ENCODE measurements around the gene GRIA3.

The GRIA3 gene

DNA sequence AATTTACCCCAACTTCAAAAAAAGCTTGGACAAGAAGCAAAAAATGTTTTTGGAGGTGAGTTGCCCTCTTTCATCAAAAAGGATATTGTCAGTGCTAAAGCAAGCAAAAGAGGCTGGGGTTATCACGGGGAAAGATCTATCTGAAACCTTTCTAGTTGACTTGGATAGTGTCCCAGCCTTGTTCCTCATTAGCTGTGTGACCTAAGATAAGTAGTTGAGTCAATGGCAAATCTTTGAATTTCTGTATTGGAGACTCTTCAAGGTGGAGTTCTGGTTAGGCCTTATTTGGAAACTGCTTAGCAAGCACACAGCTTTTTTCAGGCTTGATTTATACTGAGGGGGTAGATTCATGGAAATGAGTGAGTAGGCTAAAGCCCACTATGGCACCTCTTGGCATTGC lies 271.6 kb downstream of the GRIA3 start:
- TF ChIP-seq GATA2 (IDR thresholded peaks at IDR 0.05; ENCODE audit: low read depth, low read length) (no peak), GATA3 (IDR thresholded peaks at IDR 0.05; ENCODE audit: low read depth, low read length) (no peak)

- TF ChIP-seq GATA2 (IDR thresholded peaks at IDR 0.05; ENCODE audit: low read depth, low read length), result no peak
- no peak for TF ChIP-seq GATA3 (IDR thresholded peaks at IDR 0.05; ENCODE audit: low read depth, low read length)
Observed at GRCh38 chrX:123464709-123465108, 280.6 kb downstream of the GRIA3 start.

- TF ChIP-seq GATA2 (IDR thresholded peaks at IDR 0.05; ENCODE audit: low read depth, low read length) (no peak), GATA3 (IDR thresholded peaks at IDR 0.05; ENCODE audit: low read depth, low read length) (no peak)
Observed at GRCh38 chrX:123468481-123468880, 284.4 kb downstream of the GRIA3 start.

DNA sequence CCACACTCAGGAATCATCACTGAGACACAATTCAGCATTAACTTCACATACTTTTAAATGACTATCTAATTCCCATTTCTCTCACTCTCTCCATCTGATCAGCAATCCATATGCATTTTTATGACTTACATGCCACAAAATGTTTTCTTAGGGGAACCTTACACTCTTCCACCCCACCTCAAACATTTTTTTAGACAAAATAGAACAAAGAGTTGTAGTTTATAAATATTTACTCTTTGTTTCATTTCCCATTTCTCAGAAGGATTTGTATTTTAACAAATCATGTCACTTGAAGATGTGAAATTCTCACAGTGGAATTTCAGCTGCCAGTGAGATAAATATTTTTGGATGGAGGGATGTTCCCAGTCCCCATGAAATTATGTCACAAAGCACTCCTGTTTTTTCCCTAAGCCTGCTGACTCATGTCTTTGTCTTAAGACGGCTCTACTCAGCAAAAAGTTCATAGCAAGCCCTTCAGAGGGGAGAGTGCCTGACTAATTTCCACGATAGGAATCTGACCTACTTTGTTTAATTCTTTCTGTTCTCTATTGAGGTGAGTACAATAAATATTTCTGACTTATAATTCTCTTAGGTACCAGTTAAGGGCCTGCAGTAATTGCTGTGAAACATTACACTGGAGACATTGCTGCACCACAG lies 291.1 kb downstream of the GRIA3 start:
- no peak for TF ChIP-seq GATA3 (IDR thresholded peaks at IDR 0.05; ENCODE audit: low read depth, low read length)
- no peak for TF ChIP-seq GATA2 (IDR thresholded peaks at IDR 0.05; ENCODE audit: low read depth, low read length)

GRCh38 chrX:123476611-123477219 lies 292.6 kb downstream of the GRIA3 start:
- TF ChIP-seq GATA3 (IDR thresholded peaks at IDR 0.05; ENCODE audit: low read depth, low read length), result no peak
- no peak for TF ChIP-seq GATA2 (IDR thresholded peaks at IDR 0.05; ENCODE audit: low read depth, low read length)

DNA sequence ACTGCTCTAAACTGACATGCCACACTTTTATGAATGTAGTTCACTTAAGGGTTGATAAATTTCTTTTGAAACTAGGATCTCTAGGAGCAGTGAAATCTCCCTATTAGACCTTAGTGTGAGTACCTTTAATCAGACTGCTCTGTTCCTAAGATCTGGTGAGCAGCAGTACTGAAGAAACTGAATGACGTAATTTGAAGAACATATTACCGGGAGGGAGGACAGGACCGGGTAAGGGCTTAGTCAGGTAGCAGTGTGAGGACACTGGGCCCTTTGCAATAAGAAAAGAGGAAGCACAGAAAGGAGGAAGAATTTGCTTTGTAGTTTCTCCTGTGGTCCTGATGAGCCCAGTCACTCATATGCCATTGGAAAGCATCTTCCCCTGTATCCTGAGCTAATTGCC lies 293.6 kb downstream of the GRIA3 start:
- TF ChIP-seq GATA2 (IDR thresholded peaks at IDR 0.05; ENCODE audit: low read depth, low read length) (no peak), GATA3 (IDR thresholded peaks at IDR 0.05; ENCODE audit: low read depth, low read length) (no peak)

- no peak for TF ChIP-seq GATA2 (IDR thresholded peaks at IDR 0.05; ENCODE audit: low read depth, low read length)
- TF ChIP-seq GATA3 (IDR thresholded peaks at IDR 0.05; ENCODE audit: low read depth, low read length), result no peak
Observed at GRCh38 chrX:123481913-123482851, 298.1 kb downstream of the GRIA3 start.

GRCh38 chrX:123486297-123486696 lies 302.2 kb downstream of the GRIA3 start:
- TF ChIP-seq GATA2 (IDR thresholded peaks at IDR 0.05; ENCODE audit: low read depth, low read length), result no peak
- no peak for TF ChIP-seq GATA3 (IDR thresholded peaks at IDR 0.05; ENCODE audit: low read depth, low read length)

GRCh38 chrX:123487236-123487635 lies 303.2 kb downstream of the GRIA3 start:
- TF ChIP-seq GATA2 (IDR thresholded peaks at IDR 0.05; ENCODE audit: low read depth, low read length), result no peak
- no peak for TF ChIP-seq GATA3 (IDR thresholded peaks at IDR 0.05; ENCODE audit: low read depth, low read length)

GRCh38 chrX:123487669-123488068 lies 303.6 kb downstream of the GRIA3 start:
- TF ChIP-seq GATA2 (IDR thresholded peaks at IDR 0.05; ENCODE audit: low read depth, low read length) (no peak), GATA3 (IDR thresholded peaks at IDR 0.05; ENCODE audit: low read depth, low read length) (no peak)

GRCh38 chrX:123489011-123489410 lies 304.9 kb downstream of the GRIA3 start:
- TF ChIP-seq GATA3 (IDR thresholded peaks at IDR 0.05; ENCODE audit: low read depth, low read length) (no peak), GATA2 (IDR thresholded peaks at IDR 0.05; ENCODE audit: low read depth, low read length) (no peak)

- TF ChIP-seq GATA3 (IDR thresholded peaks at IDR 0.05; ENCODE audit: low read depth, low read length), result no peak
- TF ChIP-seq GATA2 (IDR thresholded peaks at IDR 0.05; ENCODE audit: low read depth, low read length), result no peak
Observed at GRCh38 chrX:123493857-123494256, 309.8 kb downstream of the GRIA3 start.

DNA sequence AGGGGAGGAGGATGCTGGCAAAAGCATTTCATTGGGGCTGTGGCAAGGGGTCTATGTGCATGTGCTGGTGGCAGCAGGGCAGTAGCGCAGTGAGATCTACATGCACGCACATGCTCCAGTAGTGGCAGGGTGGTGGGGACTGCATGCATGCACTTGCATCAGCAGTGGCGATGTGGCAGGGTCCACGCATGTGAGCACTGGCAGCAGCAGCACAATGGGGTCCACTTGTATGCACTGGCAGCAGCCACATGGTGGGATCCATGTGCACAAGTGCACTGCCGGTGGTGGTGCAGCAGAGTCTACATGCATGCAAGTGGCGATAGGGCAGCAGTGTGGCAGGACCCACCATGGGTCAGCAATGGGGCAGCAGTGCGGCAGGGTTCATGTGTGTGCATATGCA lies 315.7 kb downstream of the GRIA3 start:
- TF ChIP-seq GATA3 (IDR thresholded peaks at IDR 0.05; ENCODE audit: low read depth, low read length), result no peak
- no peak for TF ChIP-seq GATA2 (IDR thresholded peaks at IDR 0.05; ENCODE audit: low read depth, low read length)

DNA sequence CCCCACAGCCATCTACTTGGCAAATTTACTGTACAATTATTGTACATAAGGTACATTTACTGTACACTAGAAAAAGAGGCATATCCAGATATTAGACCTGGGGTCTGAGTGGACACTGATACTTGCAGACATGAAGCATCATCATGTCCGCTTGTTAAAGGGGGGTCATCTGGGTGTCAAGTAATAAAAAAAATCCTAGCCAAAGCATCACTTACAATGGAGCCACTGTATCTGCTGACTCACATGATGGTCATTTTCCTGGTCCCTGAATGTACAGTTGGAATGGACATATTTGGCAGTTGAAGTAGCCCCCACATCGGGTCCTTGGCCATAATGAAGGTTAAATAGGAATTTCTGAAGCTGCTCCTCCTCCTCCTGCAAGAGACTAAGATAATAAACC lies 320.0 kb downstream of the GRIA3 start:
- TF ChIP-seq GATA3 (IDR thresholded peaks at IDR 0.05; ENCODE audit: low read depth, low read length) (no peak), GATA2 (IDR thresholded peaks at IDR 0.05; ENCODE audit: low read depth, low read length) (no peak)

All from SH-SY5Y (cell line).